GM18873 (cell line): ENCODE data around the gene UXT.

ENCODE experiments used
- ATAC-seq: cut with Tn5 transposase; IDR thresholded peaks from one replicate; pipeline ENCODE4 v1.9.1; 2021; ENCODE audit warnings: mild to moderate bottlenecking, moderate library complexity, moderate number of reproducible peaks; ENCODE audit not compliant: unreplicated experiment, low FRiP score

The UXT gene

GRCh38 chrX:47649781-47650163 is 9.2 kb downstream of the UXT start:
- ATAC-seq: no peak

- ATAC-seq: no peak
Observed at GRCh38 chrX:47649271-47649670, 9.7 kb downstream of the UXT start.

GRCh38 chrX:47648376-47648775 is 10.6 kb downstream of the UXT start:
- ATAC-seq: no peak

GRCh38 chrX:47646636-47647035 is 12.3 kb downstream of the UXT start:
- ATAC-seq: no peak

GRCh38 chrX:47645530-47645929 is 13.4 kb downstream of the UXT start:
- no peak for ATAC-seq

- ATAC-seq: no peak
Observed at GRCh38 chrX:47644557-47645091, 14.4 kb downstream of the UXT start.

GRCh38 chrX:47643926-47644325 is 15.1 kb downstream of the UXT start:
- ATAC-seq: no peak

- ATAC-seq: no peak
Observed at GRCh38 chrX:47638816-47639215, 20.2 kb downstream of the UXT start.

- no peak for ATAC-seq
Observed at GRCh38 chrX:47637546-47638195, 21.3 kb downstream of the UXT start.

- no peak for ATAC-seq
Observed at GRCh38 chrX:47634871-47635575, 24.0 kb downstream of the UXT start.

- ATAC-seq: no peak
Observed at GRCh38 chrX:47633689-47634590, 25.0 kb downstream of the UXT start.

- no peak for ATAC-seq
Observed at GRCh38 chrX:47632666-47633065, 26.3 kb downstream of the UXT start.

- ATAC-seq: no peak
Observed at GRCh38 chrX:47631676-47632075, 27.3 kb downstream of the UXT start.

GRCh38 chrX:47629419-47630200 is 29.4 kb downstream of the UXT start, which contains the start of gene CFP:
CFP (minus strand) TSS chrX:47629930; CDS start chrX:47629844, 86 bp downstream.
- no peak for ATAC-seq

GRCh38 chrX:47628982-47629381 is 30.0 kb downstream of the UXT start:
- no peak for ATAC-seq

- ATAC-seq: no peak
Observed at GRCh38 chrX:47625365-47625764, 33.6 kb downstream of the UXT start.

- ATAC-seq: no peak
Observed at GRCh38 chrX:47623540-47624027, 35.4 kb downstream of the UXT start.

- no peak for ATAC-seq
Observed at GRCh38 chrX:47621851-47622250, 37.1 kb downstream of the UXT start.

- no peak for ATAC-seq
Observed at GRCh38 chrX:47620303-47620685, 38.7 kb downstream of the UXT start.
